GM15510 (cell line): ENCODE results near the gene TMEM244.

Experiments
- POLR2A ChIP-seq: IDR thresholded peaks from 3 replicates; pipeline ENCODE4 v1.6.1; 2011; ENCODE audit warnings: borderline replicate concordance; ENCODE audit not compliant: insufficient read length; ENCODE audit errors: extremely low read depth

The TMEM244 gene

DNA sequence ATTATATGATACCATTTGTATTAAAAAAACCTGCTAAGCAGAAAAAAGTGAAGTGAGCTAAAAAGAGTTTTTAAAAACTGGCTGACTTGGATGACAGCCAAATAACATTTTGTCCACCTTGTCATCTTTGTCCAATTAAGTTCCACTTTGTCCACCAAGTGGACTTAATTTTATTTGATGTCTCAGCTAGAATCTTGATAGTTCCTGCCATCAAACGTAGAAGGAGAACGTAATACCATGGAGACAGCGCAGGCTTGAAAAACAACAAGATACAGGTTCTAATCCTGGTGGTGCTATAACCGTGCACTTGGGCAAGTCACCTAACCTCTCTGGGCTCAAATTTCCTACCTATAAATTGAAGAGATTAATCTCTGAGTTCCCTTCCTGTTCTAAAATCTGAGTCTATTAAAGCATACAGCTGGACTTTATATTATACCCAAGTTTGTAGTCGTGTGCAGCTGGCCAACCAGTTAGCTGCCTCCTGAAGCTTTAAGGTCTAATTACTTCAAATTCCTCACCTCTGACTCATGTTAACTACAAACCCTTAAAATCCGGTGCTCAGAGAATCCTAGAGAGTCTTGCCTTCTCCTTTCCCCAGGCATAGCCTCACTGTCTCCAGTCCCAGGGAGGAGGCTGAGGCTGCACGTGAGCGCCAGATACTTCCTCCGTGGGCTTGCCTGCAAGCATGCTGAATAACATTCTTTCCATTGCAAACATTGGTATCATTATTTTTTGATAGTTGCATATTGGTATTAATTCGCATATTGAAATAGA, 16.8 kb downstream of the TMEM244 start:
- no peak for TF ChIP-seq POLR2A

DNA sequence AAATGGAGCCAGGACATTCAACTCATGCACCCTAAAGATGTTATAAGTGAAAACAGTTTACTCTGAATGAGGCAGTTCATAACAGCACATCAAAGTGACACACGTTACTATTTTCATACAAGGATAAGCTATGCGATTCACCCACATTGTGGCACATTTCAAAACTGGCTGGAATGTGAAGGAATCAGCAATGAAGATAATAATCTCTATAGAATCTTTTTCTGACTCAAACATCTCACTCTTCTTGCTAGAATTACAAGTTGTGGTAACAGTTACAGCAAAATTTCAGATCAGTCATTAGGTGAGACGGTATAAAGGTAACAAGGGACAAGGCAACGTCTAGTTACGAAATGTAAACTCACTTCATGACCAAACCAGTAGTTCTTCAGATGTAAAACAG, 17.5 kb downstream of the TMEM244 start:
- TF ChIP-seq POLR2A: no peak

DNA sequence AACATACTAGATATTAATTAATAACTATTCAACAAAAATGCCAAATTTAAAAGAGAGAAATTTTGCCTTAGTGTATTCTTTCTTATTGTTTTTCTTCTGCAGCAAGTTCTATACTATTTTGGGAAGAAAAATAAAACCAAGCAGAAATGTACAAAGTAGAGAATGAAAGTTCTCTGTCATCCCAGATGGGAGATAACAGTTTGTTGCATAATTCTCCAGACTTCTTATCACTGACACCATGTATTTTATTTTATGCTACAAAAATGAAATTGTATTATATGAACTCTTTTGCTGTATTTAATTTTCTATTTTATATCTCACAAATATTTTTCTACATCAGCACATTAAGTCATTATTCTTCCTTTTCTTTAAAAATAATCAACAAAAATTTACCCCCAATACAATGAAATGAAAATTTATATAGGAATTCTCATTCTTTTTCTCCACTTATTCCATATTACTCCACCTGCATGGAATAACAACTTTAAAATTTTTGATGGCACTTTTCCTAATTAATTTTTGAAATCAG, 18.2 kb downstream of the TMEM244 start:
- no peak for TF ChIP-seq POLR2A

DNA sequence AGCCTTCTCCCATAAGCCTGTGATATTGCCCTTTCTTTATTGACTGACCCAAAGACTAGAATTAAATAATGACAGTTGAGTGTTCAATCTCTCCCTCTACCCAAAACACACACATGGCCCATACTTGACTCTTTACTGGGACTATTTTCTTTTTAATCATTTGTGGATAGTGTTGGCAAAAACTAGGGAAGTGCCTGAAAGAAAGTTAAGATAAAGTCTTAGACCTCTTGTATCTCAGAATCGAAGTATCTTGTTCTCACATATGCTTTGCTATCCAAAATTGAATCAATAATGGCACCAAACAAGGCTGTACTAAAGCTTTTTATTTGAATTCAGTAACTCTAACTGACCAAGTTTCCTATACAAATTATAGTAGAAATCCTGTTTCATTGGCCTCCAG, 19.0 kb downstream of the TMEM244 start:
- no peak for TF ChIP-seq POLR2A

DNA sequence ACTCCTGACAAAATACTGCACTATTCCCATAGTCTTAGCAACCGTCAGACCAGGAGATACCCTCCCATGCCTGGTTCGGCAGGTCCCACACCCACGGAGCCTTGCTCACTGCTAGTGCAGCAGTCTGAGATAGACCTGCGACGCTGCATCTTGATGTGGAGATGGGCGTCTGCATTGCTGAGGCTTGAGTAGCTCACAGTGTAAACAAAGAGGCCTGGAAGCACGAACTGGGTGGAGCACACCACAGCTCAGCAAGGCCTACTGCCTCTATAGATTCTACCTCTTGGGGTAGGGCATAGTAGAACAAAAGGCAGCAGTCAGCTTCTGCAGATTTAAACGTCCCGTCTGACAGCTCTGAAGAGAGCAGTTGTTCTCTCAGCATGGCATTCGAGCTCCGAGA, 25.4 kb downstream of the TMEM244 start:
- no peak for TF ChIP-seq POLR2A

DNA sequence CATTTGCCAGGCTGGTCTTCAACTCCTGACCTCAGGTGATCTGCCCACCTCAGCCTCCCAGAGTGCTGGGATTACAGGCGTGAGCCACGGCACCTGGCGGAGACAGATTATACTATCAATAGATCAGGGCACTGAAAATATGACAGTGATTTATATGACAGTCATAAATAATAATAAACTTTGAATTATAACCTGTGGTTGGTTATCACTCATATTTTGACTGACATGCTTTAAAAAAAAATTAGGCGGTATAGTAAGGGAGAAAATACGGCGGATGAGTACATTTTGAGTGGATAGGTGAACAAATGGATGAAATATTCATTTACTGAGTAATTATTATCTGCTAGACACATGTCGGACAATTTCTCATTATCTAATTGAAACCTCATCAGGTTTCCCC, 28.8 kb downstream of the TMEM244 start:
- TF ChIP-seq POLR2A: no peak

DNA sequence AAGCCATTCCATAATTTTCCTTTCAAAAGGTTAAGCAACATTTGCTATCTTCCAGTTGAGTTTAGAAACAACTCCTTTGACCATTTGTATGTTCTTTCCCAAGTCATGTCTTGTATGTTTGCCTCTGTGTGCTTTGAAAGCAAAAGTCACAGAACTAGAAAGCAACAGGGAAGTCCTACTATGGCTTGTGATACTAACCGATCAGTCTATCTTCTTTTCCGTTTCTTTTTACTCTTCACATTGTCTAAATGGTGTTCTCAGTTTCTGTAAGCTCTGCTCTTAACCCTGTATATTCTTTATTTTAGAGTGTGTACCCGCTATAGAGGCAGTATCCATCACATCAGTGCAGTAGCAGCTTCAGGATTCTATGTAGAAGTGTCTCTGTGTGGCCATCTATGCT, 32.9 kb downstream of the TMEM244 start:
- no peak for TF ChIP-seq POLR2A

DNA sequence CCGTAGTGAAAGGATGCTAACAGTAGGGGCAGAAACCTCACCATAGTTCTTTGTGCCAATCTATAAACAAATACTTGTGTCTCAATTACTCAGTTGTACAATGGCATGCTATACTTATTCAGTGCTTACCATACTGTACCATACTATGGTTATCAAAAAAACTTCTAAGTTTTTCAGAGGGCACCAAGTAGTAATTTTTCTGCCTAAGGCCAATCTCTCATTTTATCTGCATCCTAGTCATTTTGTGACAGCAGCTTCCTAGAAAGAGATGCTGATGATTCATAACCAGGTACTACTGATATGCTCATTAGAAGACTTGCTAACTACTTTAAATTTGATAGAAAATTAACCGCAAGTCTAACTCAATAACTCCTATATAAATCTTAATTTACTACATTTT, 42.9 kb downstream of the TMEM244 start:
- TF ChIP-seq POLR2A: no peak

DNA sequence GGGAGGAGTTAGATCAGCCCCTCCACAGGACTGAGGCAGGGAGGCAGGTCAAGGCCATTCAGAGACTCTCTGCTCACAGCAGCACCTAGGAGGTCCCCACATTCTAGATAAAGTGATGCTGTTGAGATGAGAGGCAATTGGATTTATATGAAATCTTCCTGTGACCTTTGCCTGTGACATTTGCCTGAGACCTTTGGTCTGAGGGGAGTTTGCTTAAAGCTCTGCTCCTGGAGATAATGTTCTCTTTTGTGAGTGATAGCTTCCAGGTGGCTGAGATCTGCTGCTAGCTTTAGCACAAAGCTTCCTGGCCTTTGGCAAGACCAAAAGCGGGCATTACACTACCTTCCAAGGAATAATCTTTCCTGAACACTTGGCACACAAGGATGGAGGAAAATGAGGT, 43.3 kb downstream of the TMEM244 start:
- TF ChIP-seq POLR2A: no peak

DNA sequence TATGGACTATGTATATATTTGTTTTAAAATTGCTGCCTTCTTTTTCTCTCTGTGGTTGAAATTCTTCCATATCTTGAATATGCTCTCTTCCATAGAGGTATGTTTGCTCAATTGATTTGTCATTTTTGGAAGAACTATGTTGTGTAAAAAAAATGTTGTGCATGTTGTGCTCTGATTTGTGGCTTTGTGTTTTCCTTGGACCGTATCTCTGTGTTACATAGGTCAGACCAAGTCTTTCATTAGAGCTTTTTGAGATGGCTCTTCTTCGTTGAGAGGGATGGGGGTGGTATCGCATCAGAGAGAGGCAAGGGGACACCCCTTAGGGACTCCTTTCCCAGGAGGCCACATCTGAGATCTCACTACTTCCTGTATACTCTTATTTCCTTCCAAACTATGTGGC, 43.8 kb downstream of the TMEM244 start:
- TF ChIP-seq POLR2A: no peak

DNA sequence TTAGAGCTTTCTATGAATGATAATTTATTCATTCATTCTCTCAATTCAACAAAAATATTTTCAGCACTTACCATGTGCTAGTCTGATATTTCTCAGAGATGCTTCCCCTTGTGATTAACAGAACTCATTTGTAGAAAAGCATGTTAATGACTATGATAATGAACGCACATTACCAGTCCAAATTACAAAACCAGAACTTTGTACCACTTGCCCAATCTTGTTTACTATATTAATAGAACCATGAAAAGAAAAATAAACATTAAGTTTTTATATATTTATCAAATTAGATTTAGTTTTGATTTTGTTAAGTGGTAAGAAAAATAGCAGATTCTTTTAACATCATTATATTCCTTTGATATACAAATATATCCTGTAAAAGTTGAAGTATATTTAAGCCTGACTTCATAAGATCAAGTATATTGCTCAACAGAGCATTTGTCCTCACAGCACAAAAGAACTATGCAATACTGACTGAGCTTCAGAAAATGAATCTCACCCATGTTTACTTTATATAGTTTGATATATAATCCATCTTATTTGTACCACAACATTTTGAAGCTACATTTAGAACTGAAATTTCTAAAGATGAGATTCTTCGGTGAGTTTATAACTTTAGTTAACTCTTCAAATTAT, 48.9 kb downstream of the TMEM244 start:
- TF ChIP-seq POLR2A: no peak

DNA sequence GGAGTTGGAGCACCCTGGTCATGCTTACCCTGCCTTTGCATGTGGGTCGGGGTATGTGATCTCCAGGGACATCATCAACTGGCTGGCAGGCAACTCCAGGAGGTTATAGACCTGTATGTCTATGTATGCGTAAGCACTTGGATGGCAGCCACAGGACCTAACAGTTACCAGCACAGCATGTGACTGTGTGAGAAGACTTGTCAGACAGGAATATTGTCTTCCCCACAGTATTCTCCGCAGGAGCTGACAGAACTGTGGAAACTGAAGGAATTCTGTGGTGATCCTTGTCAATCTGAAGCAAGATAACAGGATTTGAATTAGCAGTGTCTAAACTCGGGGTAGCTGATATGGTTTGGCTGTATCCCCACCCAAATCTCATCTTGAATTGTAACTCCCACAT, 59.2 kb downstream of the TMEM244 start:
- no peak for TF ChIP-seq POLR2A

DNA sequence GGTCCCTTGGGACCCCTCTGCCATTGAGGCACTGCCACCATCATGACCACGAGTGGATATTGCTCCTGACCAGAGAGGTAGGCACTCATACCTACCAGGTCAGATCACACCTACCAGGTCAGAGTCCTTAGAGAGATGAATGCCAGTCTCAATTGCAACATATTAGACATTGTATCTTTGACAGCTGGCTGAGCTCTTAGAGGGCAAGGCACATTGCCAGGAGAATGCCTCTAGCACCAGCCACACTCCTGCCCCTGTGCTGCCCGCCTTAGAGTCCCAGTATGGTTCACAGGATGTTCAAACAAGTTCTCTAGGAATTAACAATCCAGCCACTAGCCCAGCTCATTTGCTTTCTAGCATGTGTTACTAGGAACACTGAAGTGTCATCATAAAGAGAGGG, 65.9 kb downstream of the TMEM244 start:
- no peak for TF ChIP-seq POLR2A

DNA sequence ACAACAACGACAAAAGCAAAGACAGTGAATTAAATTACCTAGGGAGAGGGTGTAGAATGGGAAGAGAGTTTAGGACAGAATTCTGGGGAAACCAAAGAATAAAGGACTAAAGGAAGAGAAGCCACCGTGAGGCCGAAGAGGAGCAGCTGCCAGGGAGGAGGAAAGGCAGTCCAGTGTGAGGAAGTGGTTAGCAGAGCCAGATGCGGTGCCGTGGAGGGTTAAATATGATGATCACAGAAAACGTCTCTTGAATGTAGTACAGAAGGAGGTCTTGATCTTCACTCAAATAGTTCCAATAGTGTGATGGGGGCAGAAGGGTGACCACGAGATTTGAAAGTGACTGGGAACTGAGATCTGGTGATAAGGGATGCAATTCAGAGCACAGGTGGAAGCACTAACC, 67.7 kb downstream of the TMEM244 start:
- TF ChIP-seq POLR2A: no peak

DNA sequence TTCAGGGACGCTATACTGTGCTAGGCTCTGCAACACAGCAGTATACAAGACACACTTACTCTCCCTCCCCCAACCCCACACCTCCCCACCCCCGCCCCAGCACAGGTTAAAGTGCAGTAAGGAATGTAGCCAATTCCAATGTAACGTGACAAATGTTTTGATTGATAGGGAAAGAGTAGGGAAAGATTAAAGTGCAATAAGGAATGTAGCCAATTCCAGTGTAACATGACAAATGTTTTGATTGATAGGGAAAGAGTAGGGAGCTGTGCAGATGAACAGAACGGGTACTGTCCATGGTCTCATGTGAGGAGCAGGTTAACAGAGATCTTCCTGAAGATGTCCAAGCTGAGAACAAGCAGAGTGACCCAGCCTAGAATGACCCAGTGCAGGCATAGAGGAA, 69.1 kb downstream of the TMEM244 start:
- TF ChIP-seq POLR2A: no peak

DNA sequence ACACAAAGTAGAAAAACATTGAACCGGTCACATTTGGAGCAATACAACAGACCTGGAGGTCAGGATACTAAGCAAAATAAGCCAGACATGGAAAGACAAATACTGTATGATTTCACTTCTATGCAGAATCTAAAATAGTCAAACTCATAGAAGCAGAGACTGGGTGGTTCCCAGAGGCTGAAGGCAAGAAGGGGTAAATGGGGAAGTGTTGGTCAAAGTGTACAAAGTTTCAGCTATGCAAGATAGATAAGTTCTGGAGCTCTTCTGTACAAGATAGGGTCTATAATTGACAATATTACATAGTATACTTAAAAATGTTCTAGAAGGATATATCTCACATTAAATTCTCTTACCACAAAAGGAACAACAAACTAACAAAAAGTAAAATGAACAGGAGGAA, 70.3 kb downstream of the TMEM244 start:
- TF ChIP-seq POLR2A: no peak
